ENCODE measurements around the gene CCDC127.
A peak's percentile ranks its signal among the peaks of the same experiment; 100 is the strongest.
"Not testable (repeated sequence)": the region's sequence is repeated elsewhere in the genome, so short reads cannot be mapped to it uniquely, and the experiment has no call there.

CCDC127 gene

DNA sequence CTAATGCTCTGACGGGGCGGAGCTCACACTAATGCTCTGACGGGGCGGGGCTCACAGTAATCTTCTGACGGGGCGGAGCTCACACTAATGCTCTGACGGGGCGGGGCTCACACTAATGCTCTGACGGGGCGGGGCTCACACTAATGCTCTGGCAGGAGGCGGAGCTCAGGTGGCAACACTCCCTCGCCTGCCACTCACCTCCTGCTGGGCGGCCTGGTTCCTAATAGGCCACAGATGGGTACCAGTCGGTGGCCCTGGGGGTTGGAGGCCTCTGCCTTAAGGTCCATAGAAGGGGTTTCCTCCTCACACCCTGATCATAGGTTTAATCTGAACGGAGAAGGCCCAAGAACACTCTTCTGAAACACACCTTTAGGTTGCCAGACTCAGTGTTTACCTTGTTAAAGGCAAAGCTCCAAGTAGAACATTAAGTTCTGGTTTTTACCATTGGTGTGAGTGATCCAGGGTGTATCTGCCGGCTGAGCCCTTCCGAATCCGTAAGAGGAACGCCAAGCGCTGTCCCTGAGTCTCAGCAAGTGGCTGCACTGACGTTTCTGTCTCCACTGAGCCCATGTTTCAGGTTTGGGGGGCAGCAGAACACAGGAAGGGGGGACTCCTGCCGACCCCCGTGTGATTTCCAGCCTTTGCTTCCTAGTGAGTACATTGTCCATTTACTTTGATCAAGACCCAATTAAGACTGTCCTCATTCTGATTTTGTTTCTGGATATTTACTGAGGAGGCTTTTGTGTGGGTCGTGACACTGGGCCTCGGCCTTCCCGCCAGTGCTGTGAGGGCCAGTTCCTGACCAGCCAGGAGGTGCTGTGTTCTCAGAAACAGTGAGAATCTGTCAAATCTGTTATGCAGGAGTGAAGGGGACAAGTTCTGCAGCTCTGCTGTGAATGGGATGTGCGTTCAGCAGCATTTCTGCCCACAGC lies 51.2 kb downstream of the CCDC127 start:
- ATAC-seq = no peak
- no peak for DNase-seq
- Mint-ChIP-seq H3K27me3 (no peaks in the 10 kb centered on the region), H3K4me3 (no peak overlapping the region), H3K4me1 (no peaks in the 10 kb centered on the region), H3K27ac (no peak overlapping the region), H3K9me3 (peaks cover 0 to 8% of the 10 kb centered on the region in 2 donors)

DNA sequence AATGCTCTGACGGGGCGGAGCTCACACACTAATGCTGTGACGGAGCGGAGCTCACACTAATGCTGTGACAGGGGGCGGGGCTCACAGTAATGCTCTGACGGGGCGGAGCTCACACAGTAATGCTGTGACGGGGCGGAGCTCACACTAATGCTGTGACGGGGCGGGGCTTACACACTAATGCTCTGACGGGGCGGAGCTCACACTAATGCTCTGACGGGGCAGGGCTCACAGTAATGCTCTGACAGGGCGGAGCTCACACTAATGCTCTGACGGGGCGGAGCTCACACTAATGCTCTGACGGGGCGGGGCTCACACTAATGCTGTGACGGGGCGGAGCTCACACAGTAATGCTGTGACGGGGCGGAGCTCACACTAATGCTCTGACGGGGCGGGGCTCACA lies 53.2 kb downstream of the CCDC127 start:
- H3K4me3 Mint-ChIP-seq, DNase-seq, H3K27ac Mint-ChIP-seq, H3K9me3 Mint-ChIP-seq, H3K4me1 Mint-ChIP-seq, ATAC-seq: not testable (repeated sequence)
- H3K27me3 Mint-ChIP-seq = peaks cover 19% of the 10 kb centered on the region

DNA sequence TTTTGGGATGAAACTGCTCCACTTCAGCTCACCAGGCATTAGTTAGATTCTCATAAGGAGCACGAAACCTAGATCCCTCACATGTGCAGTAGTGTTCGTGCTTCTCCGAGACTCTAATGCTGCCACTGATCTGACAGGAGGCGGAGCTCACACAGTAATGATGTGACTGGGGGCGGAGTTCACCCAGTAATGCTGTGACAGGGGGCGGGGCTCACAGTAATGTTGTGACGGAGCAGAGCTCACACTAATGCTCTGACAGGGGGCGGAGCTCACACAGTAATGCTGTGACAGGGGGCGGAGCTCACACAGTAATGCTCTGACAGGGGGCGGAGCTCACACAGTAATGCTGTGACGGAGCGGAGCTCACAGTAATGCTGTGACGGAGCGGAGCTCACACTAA lies 53.7 kb downstream of the CCDC127 start:
- Mint-ChIP-seq H3K4me1 (peaks cover 7% of the 10 kb centered on the region), H3K9me3 (peaks cover 0 to 8% of the 10 kb centered on the region in 2 donors), H3K27ac (no peak overlapping the region), H3K4me3 (no peak overlapping the region), H3K27me3 (peaks cover 25% of the 10 kb centered on the region)
- DNase-seq = no peak
- ATAC-seq = no peak

DNA sequence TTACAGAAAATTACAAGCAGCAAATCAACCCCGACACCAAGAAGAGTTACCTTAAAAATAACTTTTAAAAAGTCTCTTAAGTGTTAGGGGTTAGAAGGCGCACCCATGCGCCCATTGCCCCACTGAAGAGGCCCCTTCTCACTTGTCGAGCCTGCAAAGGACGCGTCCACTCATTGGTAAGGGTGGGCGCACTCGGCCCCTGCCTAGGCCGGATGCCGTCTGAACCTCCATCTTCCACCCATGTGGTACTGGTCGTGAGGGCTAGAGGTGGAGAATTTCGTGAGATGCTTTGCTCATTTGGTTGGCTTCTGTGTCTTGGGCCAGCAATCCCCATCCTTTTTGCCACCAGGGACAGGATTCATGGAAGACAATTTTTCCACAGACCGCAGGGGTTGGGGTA lies 54.1 kb downstream of the CCDC127 start:
- Mint-ChIP-seq H3K4me3 (no peak overlapping the region), H3K27me3 (peaks cover 29% of the 10 kb centered on the region), H3K27ac (no peak overlapping the region), H3K4me1 (peaks cover 7% of the 10 kb centered on the region), H3K9me3 (peaks cover 0 to 8% of the 10 kb centered on the region in 2 donors)
- DNase-seq (no peak), ATAC-seq (no peak)

DNA sequence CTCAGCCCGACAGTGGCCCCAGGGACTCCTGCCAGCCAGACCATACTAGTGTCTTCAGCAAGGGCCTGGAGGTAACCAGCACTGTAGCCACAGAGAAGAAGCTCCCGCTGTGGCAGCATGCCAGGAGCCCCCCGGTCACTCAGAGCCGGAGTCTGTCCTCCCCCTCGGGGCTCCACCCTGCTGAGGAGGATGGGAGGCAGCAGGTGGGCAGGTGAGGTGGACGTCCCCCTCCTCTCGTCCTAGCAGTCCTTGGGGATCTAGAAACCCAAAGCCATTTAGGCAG lies 54.7 kb downstream of the CCDC127 start:
- DNase-seq = no peak
- H3K4me3 Mint-ChIP-seq = no peak overlapping the region
- H3K27ac Mint-ChIP-seq = no peak overlapping the region
- ATAC-seq = no peak
- peaks cover 34% of the 10 kb centered on the region for H3K27me3 Mint-ChIP-seq
- peaks cover 0 to 8% of the 10 kb centered on the region in 2 donors for H3K9me3 Mint-ChIP-seq
- H3K4me1 Mint-ChIP-seq = peaks cover 7% of the 10 kb centered on the region

DNA sequence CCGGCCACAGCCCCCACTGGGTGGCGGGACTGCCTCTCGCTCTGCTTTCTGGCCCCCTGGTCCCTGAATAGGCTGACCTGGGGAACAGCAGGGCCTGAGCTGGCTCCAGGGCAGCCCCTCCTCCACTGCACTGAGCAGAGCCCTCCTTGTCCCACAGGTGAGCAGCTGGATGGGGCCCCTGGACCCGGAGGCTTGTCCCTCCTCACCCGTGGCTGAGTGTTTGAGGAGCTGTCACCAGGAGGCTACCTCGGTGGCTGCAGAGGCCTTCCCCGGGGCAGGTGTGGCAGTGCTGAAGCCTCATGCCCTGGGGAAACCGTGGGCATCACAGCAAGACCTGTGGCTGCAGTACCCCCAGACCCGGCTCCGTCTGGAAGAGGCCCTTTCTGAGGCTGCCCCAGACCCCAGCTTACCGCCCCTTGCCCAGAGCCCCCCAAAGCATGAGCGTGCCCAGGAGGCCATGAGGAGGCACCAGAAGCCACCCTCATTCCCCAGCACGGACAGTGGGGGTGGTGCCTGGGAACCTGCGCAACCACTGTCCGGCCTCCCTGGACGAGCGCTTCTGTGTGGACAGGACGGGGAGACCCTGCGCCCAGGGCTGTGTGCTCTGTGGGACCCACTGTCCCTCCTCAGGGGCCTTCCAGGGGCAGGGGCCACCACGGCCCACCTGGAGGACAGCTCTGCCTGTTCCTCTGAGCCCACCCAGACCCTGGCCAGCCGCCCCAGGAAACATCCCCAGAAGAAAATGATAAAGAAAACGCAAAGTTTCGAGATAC lies 55.2 kb downstream of the CCDC127 start:
- ATAC-seq = peak; percentile 20
- peaks cover 34% of the 10 kb centered on the region for H3K27me3 Mint-ChIP-seq
- DNase-seq = no peak
- H3K9me3 Mint-ChIP-seq = peaks cover 0 to 8% of the 10 kb centered on the region in 2 donors
- no peak overlapping the region for H3K4me3 Mint-ChIP-seq
- H3K27ac Mint-ChIP-seq = no peak overlapping the region
- peaks cover 7% of the 10 kb centered on the region for H3K4me1 Mint-ChIP-seq

DNA sequence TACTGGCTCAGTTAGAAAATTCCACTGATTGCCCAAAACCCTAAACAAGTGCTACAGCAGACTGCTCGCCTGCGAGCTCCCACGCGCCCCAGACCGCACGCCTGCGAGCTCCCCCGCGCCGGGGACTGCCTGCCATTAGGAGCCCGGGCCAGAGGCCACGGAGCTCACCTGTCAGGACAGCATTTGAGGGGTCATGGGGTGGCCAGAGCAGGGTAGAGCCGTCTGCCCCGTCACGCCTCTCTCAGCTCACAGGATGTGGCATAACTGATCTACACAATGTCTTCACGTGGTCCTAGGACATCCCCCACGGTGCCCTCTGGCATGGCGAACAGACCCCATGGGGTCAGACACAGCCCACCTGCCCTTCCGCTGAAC lies 55.8 kb downstream of the CCDC127 start:
- ATAC-seq = peak; percentile 18
- H3K9me3 Mint-ChIP-seq = peaks cover 0 to 8% of the 10 kb centered on the region in 2 donors
- no peak overlapping the region for H3K4me3 Mint-ChIP-seq
- peaks cover 34% of the 10 kb centered on the region for H3K27me3 Mint-ChIP-seq
- DNase-seq = no peak
- H3K27ac Mint-ChIP-seq = no peak overlapping the region
- H3K4me1 Mint-ChIP-seq = peaks cover 7% of the 10 kb centered on the region

DNA sequence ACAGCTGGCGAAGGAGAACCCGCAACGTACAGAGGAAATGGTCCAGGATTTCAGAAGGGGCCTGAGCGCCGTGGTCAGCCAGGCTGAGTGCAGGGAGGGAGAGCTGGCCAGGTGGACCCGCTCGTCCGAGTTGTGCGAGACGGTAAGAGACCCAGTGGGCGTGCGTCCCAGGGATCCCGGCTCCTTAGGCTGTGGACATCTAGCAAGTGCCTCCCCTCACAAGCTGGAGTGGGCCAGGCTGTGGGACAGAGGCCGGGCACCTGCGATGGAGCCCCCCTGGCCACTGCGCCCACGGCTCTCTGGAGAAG lies 56.2 kb downstream of the CCDC127 start:
- Mint-ChIP-seq H3K27ac (no peak overlapping the region), H3K27me3 (peaks cover 34% of the 10 kb centered on the region), H3K9me3 (peaks cover 0 to 8% of the 10 kb centered on the region in 2 donors), H3K4me1 (peaks cover 7% of the 10 kb centered on the region), H3K4me3 (no peak overlapping the region)
- no peak for ATAC-seq
- no peak for DNase-seq

DNA sequence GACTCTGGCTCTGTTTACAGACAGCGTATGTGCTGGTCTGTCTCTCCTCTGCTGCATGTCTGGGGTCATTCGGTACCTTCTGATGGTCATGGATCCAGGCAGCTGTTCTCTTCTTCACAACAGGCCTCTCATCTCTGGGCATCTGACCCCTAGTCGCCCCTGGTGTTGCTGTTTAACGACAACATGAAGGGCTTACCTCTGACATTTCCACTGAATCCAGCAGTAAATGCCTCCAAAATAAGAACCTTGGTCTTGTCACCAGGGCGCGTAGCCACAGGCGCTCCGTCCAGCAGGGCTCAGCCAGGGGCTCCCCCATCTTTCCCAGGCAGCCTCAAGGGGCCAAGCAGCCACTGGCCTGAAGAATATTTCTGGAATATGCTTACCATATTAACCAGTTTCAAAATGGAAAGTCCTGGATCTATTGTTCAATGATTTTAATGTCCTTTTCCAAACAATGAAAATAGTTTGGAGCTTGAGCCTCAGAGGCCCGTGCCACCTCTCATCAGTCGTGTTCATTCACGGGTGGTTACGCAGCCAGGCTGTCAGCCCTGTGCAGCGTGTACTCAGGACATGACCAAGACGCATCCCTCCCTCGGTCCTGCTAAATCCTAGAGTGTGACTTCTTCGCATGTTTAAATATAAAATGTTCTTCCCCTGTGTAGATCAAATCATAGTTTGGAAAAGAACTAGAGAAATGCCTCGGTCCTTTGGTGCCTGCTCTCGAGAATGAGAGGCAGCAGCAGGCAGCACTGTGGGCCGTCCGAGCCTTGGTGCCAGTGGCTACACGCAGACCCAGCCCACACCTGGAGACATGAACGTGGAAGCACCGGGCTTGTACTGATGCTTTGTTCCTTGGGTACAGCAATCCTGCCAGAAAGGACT lies 56.8 kb downstream of the CCDC127 start:
- Mint-ChIP-seq H3K4me3 (no peak overlapping the region), H3K27me3 (peaks cover 34% of the 10 kb centered on the region), H3K4me1 (peaks cover 7% of the 10 kb centered on the region), H3K9me3 (peaks cover 0 to 8% of the 10 kb centered on the region in 2 donors), H3K27ac (no peak overlapping the region)
- no peak for DNase-seq
- no peak for ATAC-seq

DNA sequence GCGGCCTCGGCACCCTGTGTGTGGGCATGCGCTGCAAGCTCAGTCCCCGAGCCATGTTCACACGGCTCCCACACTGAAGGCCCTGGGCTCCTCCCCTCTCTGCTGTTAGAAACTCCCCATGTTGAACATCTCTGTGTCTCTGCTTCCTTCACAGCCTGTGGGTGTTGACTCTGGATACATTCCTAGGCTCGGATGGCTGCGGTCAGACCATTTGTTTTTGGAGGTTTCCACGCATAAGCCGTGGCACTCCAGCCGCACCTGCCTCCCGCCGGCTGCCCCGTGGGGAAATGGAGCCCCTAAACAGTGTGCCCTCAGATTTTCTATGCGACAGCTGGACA lies 57.8 kb downstream of the CCDC127 start:
- peaks cover 7% of the 10 kb centered on the region for H3K4me1 Mint-ChIP-seq
- ATAC-seq (no peak), DNase-seq (no peak)
- H3K27ac Mint-ChIP-seq = no peak overlapping the region
- H3K9me3 Mint-ChIP-seq = peaks cover 0 to 8% of the 10 kb centered on the region in 2 donors
- H3K4me3 Mint-ChIP-seq = no peak overlapping the region
- peaks cover 34% of the 10 kb centered on the region for H3K27me3 Mint-ChIP-seq

DNA sequence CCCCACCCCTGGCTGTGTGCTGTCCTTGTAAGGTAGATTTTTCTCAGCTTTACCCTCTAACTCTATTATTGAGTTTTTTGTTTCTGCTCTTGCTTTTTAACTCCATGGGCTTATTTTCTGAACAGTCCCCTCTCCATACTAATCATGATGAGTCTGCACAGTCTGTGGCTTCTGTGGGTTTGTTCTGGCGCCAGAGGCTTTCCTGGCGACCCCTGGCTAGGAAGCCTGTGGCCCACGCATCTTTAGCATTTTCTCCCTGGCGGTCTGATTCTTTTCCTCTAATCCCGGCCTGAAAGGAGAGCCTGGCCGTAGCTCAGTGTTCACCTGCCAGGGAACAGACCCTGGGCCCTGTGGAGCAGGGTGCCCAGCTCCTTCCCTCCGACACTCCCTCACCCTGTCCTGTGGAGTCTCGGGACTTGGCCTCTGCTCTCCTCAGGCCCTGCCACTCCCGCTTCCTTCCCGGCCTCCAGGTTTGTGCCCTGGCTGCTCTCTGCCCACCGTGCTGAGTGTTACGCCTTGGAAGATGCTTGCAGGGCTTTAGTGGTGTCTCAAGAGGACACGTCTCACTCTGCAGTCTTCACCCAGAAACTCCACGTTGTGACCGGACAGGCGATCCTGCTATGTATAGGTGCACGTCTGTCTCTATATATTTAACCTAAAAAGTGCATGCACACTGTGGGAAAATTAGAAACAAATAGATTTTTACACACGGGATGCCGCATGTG lies 58.3 kb downstream of the CCDC127 start:
- peaks cover 0 to 5% of the 10 kb centered on the region in 2 donors for H3K9me3 Mint-ChIP-seq
- peaks cover 34% of the 10 kb centered on the region for H3K27me3 Mint-ChIP-seq
- no peak overlapping the region for H3K4me3 Mint-ChIP-seq
- ATAC-seq = no peak
- no peak overlapping the region for H3K27ac Mint-ChIP-seq
- peaks cover 7% of the 10 kb centered on the region for H3K4me1 Mint-ChIP-seq
- DNase-seq = peak in 1 of 2 donors; percentile 6

DNA sequence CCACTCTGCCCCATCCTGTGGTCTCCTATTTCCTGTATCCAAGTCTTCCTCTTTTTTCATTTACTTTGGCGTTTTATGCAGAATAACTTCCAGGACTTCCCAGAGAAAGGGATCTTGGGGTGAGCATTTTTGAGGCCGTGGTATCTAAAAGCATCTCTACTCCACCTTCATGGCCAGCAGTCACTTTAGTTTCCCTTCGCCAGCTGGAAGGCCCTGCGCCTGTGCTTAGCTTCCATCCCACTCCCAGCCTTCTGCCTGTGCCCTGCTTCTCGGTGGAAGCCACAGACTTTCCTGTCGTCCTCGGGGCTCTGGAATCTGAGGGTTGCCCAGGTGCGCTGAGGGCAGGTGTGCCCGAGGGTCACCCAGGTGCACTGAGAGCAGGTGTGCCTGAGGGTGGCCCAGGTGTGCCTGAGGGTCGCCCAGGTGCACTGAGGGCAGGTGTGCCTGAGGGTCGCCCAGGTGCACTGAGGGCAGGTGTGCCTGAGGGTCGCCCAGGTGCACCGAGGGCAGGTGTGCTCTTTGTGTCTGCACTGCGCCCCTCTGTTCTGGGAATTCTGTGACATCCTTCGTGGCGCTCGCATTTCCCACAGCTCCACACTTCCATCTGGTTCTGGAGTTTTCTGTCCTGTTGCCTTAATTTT lies 59.0 kb downstream of the CCDC127 start:
- DNase-seq (peak in 1 of 2 donors; percentile 5), ATAC-seq (no peak)
- Mint-ChIP-seq H3K27ac (no peak overlapping the region), H3K4me3 (no peak overlapping the region), H3K9me3 (no peaks in the 10 kb centered on the region), H3K4me1 (peaks cover 7% of the 10 kb centered on the region), H3K27me3 (peaks cover 34% of the 10 kb centered on the region)

DNA sequence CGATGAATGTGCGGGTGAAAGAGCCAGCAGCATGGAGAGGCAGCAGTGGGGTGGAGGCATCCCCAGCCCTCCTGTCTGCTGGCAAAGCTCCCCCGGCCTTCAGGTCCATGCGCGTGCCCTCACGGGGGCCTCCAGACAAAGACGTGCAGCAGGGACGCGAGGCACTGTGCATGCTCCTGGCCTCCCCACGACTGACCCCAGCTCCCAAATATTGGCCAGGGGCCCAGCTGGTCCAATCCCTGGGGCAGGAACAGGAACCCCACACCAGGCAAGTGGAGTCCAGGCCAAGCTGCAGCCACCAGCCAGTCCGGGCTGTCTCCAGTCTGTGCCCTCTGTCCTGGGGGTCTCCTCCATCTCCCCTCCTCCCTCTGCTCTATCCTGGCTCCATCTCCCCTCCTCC lies 60.2 kb downstream of the CCDC127 start:
- ATAC-seq = no peak

DNA sequence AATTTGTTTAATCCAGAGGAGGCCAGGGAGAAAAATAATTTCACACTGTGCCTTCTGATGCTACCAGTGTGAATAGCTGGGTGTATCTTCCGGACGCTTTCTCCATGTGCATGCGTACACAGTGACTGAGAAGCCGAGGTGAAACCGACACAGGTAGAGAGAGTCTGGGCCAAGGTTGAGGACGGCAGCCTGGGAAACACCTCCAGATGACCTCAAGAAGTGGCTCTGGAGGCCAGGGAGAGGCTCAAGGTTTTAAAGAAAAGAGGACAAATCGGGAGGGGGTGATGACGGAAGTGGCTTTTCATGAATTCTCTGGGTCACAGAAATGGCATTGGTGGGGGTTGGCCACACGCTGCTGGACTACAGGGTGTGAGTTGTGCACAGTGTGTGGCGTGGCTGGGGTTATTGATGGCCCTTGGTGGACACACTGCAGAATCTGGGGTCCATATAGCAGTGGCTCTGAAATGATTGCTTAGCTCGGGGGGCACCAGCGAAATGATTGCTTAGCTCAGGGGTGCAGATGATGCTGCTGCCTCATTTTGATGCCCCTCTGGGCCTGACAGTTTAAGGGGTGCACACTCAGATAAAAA lies 60.7 kb downstream of the CCDC127 start:
- ATAC-seq (no peak), DNase-seq (peak in 1 of 2 donors; percentile 4)
- Mint-ChIP-seq H3K9me3 (no peaks in the 10 kb centered on the region), H3K4me1 (peaks cover 7% of the 10 kb centered on the region), H3K27ac (no peak overlapping the region), H3K27me3 (peaks cover 34% of the 10 kb centered on the region), H3K4me3 (no peak overlapping the region)

More for the DNA sequence above, 60.2 kb downstream of the CCDC127 start:
- no peak overlapping the region for H3K27ac Mint-ChIP-seq
- peak in 1 of 2 donors; percentile 6 for DNase-seq
- peaks cover 34% of the 10 kb centered on the region for H3K27me3 Mint-ChIP-seq
- H3K9me3 Mint-ChIP-seq = no peaks in the 10 kb centered on the region
- H3K4me1 Mint-ChIP-seq = peaks cover 7% of the 10 kb centered on the region
- H3K4me3 Mint-ChIP-seq = no peak overlapping the region
